ENCODE data around the gene KRAS. TPM values are rescaled to one million over a fixed set of nuclear protein-coding genes. Genes with fewer than 3 reads are reported as not detected.

KRAS gene
- total RNA-seq, 1 experiment from 2014 or later: 47.5 TPM

DNA sequence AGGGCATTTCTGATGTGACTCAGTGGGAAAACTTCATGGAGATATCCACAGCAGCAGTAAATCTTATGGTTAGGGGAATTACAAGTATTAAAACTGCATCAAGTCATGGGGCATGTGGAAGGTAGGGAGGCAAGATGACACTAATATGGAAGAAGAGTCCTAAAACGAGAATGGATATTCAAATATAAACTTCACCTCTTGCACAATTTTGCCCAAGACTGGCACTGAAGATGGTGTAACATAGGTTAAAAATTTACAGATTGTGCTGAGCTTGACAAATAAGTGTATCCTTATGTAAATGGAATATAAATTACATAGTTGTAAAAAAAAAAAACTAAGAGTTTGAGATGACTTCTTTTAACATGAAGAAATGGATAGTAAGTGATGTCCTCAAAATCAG lies 42.9 kb downstream of the KRAS start:
- no peak overlapping the region for H2AK5ac ChIP-seq (ENCODE audit: insufficient read length, low read length)
- no peak overlapping the region for H2BK20ac ChIP-seq (ENCODE audit: low read depth, low read length, poor library complexity, severe bottlenecking)
- Mint-ChIP-seq H3K27ac (no peak overlapping the region), H3K4me1 (no peaks in the 10 kb centered on the region), H3K27me3 (ENCODE audit: low read depth) (no peaks in the 10 kb centered on the region), H3K36me3 (ENCODE audit: insufficient read depth in 1 of 3, low read depth in 3 of 3) (peaks cover 3 to 20% (median 13%) of the 10 kb centered on the region in 3 experiments; a peak in 5 of 7 replicates), H3K9me3 (no peaks in the 10 kb centered on the region), H3K4me3 (no peak overlapping the region)
- WGBS (ENCODE audit: extremely low coverage, insufficient read length, low lambda C conversion rate): no CpG with 5 or more reads among the region's 1 CpG
- TF ChIP-seq, protein P1, sequence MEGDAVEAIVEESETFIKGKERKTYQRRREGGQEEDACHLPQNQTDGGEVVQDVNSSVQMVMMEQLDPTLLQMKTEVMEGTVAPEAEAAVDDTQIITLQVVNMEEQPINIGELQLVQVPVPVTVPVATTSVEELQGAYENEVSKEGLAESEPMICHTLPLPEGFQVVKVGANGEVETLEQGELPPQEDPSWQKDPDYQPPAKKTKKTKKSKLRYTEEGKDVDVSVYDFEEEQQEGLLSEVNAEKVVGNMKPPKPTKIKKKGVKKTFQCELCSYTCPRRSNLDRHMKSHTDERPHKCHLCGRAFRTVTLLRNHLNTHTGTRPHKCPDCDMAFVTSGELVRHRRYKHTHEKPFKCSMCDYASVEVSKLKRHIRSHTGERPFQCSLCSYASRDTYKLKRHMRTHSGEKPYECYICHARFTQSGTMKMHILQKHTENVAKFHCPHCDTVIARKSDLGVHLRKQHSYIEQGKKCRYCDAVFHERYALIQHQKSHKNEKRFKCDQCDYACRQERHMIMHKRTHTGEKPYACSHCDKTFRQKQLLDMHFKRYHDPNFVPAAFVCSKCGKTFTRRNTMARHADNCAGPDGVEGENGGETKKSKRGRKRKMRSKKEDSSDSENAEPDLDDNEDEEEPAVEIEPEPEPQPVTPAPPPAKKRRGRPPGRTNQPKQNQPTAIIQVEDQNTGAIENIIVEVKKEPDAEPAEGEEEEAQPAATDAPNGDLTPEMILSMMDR (conservative IDR thresholded peaks at IDR 0.05): no peak
- H3K79me1 ChIP-seq (ENCODE audit: insufficient read depth, low read depth, low read length, poor library complexity, severe bottlenecking): no peaks in the 10 kb centered on the region
- no peak overlapping the region for H3K18ac ChIP-seq (ENCODE audit: insufficient read length, low read depth, low read length)
- no peaks in the 10 kb centered on the region for H3K23me2 ChIP-seq (ENCODE audit: insufficient read length, low read depth, low read length, poor library complexity, severe bottlenecking)
- H3K79me2 ChIP-seq (ENCODE audit: insufficient read depth, low read length): no peaks in the 10 kb centered on the region
- no peak overlapping the region for H2BK15ac ChIP-seq (ENCODE audit: low read depth, low read length)
- H2AFZ ChIP-seq (ENCODE audit: low read length): no peak overlapping the region
- H2BK120ac ChIP-seq (ENCODE audit: low read depth, low read length, poor library complexity, severe bottlenecking): no peak overlapping the region
- no peak overlapping the region for H4K5ac ChIP-seq (ENCODE audit: insufficient read length, low read depth, low read length)
- no peak overlapping the region for H3K4me2 ChIP-seq (ENCODE audit: insufficient read depth, insufficient read length, low read length)
- no peak overlapping the region for H4K91ac ChIP-seq (ENCODE audit: insufficient read length, low read depth, low read length)
- H3K56ac ChIP-seq (ENCODE audit: insufficient read length, low read depth, low read length): no peak overlapping the region
- no peaks in the 10 kb centered on the region for H3K27me3 ChIP-seq (ENCODE audit: insufficient read depth, low read length)
- no peak overlapping the region for H3K23ac ChIP-seq (ENCODE audit: insufficient read length, low read depth, low read length)
- no peak overlapping the region for H4K8ac ChIP-seq (replicated peaks; ENCODE audit: insufficient read length, low read depth, low read length)
- H3K14ac ChIP-seq (ENCODE audit: insufficient read depth, low read length): no peak overlapping the region
- no peak overlapping the region for H3K4ac ChIP-seq (ENCODE audit: low read depth, low read length)
- H2BK5ac ChIP-seq (ENCODE audit: insufficient read length, low read length): no peak overlapping the region
- no peak overlapping the region for H3T11ph ChIP-seq (ENCODE audit: low read length)
- H3K9ac ChIP-seq (ENCODE audit: extremely low read depth, insufficient read length, low read length): no peak overlapping the region
- no peak overlapping the region for H3K27ac ChIP-seq (ENCODE audit: insufficient read length, low read depth, low read length)
- DNase-seq: no peak
- H3K9me3 ChIP-seq (ENCODE audit: control insufficient read depth, low read depth, low read length): no peaks in the 10 kb centered on the region
- no peaks in the 10 kb centered on the region for H3K4me1 ChIP-seq (ENCODE audit: insufficient read depth, low read length)
- H2BK12ac ChIP-seq (ENCODE audit: insufficient read length, low read depth, low read length): no peak overlapping the region
- H4K20me1 ChIP-seq (ENCODE audit: control insufficient read depth, insufficient read depth, insufficient read length): no peaks in the 10 kb centered on the region
